ENCODE results near the gene ST6GALNAC4.
A peak's percentile ranks its signal among the peaks of the same experiment; 100 is the strongest.

GRCh38 chr9:127877566-127877998, 39.3 kb downstream of the ST6GALNAC4 start, which contains the start of gene AK1:
- TF ChIP-seq CTCF (IDR thresholded peaks at IDR 0.05) (no peak), POLR2A (IDR thresholded peaks at IDR 0.05) (peak in 1 of 2 donors; percentile 35), EP300 (IDR thresholded peaks at IDR 0.05) (no peak), POLR2AphosphoS5 (IDR thresholded peaks at IDR 0.05) (peak; percentile 66)
